ENCODE data around the gene WFDC8. TPM values are rescaled to one million over a fixed set of nuclear protein-coding genes. Genes with fewer than 3 reads are reported as not detected.
"Not testable (repeated sequence)": the region's sequence is repeated elsewhere in the genome, so short reads cannot be mapped to it uniquely, and the experiment has no call there.

WFDC8 gene
- total and polyA plus RNA-seq, 9 donors: 0.23 TPM; not detected in 8

DNA sequence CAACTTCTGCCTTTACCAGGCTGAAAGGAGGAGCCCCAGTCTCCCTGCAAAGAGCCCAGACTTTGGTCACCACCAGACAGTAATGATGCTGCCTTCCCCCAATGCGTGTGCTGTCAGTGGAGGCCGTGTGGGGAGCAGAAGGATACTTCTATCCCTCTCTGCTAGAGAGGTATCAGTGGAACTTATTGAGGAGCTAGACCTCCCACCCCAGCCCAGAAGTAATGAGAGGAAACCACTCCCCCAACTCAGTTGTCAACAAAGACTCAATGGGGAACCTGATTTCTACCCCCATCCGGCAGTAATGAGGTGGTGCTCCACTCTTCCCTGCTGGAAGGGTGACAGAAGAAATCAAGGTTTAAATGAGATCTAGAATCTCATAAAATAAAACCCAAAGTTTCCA, 4.4 kb upstream of the WFDC8 start:
- Histone ChIP-seq H3K27ac (no peak overlapping the region), H3K9me3 (peaks cover 0 to 2% of the 10 kb centered on the region in 2 donors), H3K27me3 (no peaks in the 10 kb centered on the region), H3K36me3 (no peaks in the 10 kb centered on the region), H3K4me3 (no peak overlapping the region), H3K4me1 (ENCODE audit: insufficient read depth) (no peaks in the 10 kb centered on the region)
- intact Hi-C loops (cut with DNase I): no loop called here
- 35 to 48% (median 45%) methylated on average over 3 of the region's 3 CpGs for whole genome bisulfite sequencing, 3 donors
- no peak for TF ChIP-seq POLR2A (IDR thresholded peaks at IDR 0.05)
- no peak for TF ChIP-seq EP300 (IDR thresholded peaks at IDR 0.05)
- no peak for TF ChIP-seq CTCF (IDR thresholded peaks at IDR 0.05)
- DNase-seq: no peak

DNA sequence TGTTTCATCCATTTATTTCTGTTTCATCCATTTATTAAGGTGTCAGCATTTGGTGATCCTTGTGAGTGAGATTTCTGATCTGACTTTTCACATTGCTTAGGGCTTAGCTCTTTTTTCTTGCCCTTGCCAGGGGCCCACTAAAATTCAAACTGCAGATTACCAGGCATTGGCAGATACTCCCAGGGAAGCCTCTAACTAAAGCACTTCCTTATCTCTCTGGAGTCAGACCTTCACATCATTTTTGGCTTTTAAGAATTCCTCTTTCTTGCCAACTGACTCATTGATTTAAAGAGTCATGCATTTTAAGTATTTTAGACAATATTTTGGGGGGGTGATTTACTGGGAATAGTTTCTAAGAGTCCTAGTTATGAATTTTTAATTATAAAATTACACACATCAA, 2.6 kb upstream of the WFDC8 start:
- Histone ChIP-seq H3K4me1 (ENCODE audit: insufficient read depth) (no peaks in the 10 kb centered on the region), H3K9me3 (no peaks in the 10 kb centered on the region), H3K4me3 (no peak overlapping the region), H3K27ac (no peak overlapping the region), H3K27me3 (no peaks in the 10 kb centered on the region), H3K36me3 (no peaks in the 10 kb centered on the region)
- no peak for TF ChIP-seq CTCF (IDR thresholded peaks at IDR 0.05)
- no peak for TF ChIP-seq EP300 (IDR thresholded peaks at IDR 0.05)
- no peak for TF ChIP-seq POLR2A (IDR thresholded peaks at IDR 0.05)
- intact Hi-C loops (cut with DNase I): no loop called here
- DNase-seq: no peak

- no peak for DNase-seq
- 85 to 96% (median 95%) methylated on average over 1 of the region's 1 CpG for WGBS, 3 donors
- TF ChIP-seq EP300 (IDR thresholded peaks at IDR 0.05) (no peak), POLR2A (IDR thresholded peaks at IDR 0.05) (no peak), CTCF (IDR thresholded peaks at IDR 0.05) (no peak)
- Histone ChIP-seq H3K27me3 (no peaks in the 10 kb centered on the region), H3K9me3 (no peaks in the 10 kb centered on the region), H3K36me3 (no peaks in the 10 kb centered on the region), H3K27ac (no peak overlapping the region), H3K4me1 (ENCODE audit: insufficient read depth) (no peaks in the 10 kb centered on the region), H3K4me3 (no peak overlapping the region)
- intact Hi-C loops (cut with DNase I): no loop called here
Measured at GRCh38 chr20:45578231-45578630, 853 bp downstream of the WFDC8 start.

GRCh38 chr20:45576995-45577394, 2.1 kb downstream of the WFDC8 start:
- H3K4me3 ChIP-seq: no peak overlapping the region
- intact Hi-C loops (cut with DNase I): no loop called here
- no peak for DNase-seq
- no peaks in the 10 kb centered on the region for H3K27me3 ChIP-seq
- no peak overlapping the region for H3K27ac ChIP-seq
- no peaks in the 10 kb centered on the region for H3K36me3 ChIP-seq
- no peaks in the 10 kb centered on the region for H3K9me3 ChIP-seq
- no peaks in the 10 kb centered on the region for H3K4me1 ChIP-seq (ENCODE audit: insufficient read depth)
- WGBS, 3 donors: 5 to 12% (median 8%) methylated on average over 2 of the region's 2 CpGs
- TF ChIP-seq EP300 (IDR thresholded peaks at IDR 0.05) (no peak), POLR2A (IDR thresholded peaks at IDR 0.05) (no peak), CTCF (IDR thresholded peaks at IDR 0.05) (no peak)

DNA sequence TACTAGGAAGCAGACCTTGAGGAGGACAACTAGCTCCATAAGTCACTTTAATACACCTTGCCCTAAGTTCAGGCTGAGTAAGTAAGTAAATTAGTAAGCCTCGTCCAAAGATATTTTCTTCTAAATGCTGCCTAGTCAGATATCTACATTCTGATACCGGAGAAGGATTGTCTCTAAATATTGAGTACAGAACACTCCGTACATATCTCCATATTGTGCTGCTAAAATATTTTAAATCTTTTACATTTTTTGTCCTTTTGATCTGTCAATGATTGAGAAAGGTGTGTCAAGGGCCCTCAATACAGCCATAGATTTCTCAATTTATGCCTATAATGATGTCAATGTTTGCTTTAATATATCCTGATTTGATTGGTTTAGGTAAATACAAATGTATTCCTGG, 3.2 kb downstream of the WFDC8 start:
- Histone ChIP-seq H3K27me3 (no peaks in the 10 kb centered on the region), H3K27ac (no peak overlapping the region), H3K4me1 (ENCODE audit: insufficient read depth) (no peaks in the 10 kb centered on the region), H3K9me3 (no peaks in the 10 kb centered on the region), H3K4me3 (no peak overlapping the region), H3K36me3 (no peaks in the 10 kb centered on the region)
- intact Hi-C loops (cut with DNase I): no loop called here
- WGBS, 3 donors: 85 to 88% (median 85%) methylated on average over 3 of the region's 3 CpGs
- DNase-seq: no peak
- no peak for TF ChIP-seq CTCF (IDR thresholded peaks at IDR 0.05)
- no peak for TF ChIP-seq POLR2A (IDR thresholded peaks at IDR 0.05)
- TF ChIP-seq EP300 (IDR thresholded peaks at IDR 0.05): no peak

GRCh38 chr20:45569650-45570049, 9.4 kb downstream of the WFDC8 start:
- H3K36me3 ChIP-seq; H3K4me3 ChIP-seq; intact Hi-C loops (cut with DNase I); H3K27me3 ChIP-seq; H3K9me3 ChIP-seq; H3K27ac ChIP-seq; H3K4me1 ChIP-seq (ENCODE audit: insufficient read depth); DNase-seq: not testable (repeated sequence)
- 74 to 90% (median 76%) methylated on average over 1 of the region's 1 CpG for WGBS, 3 donors

All from ovary (tissue), 9 donors.